HUDEP-2 (cell line): ENCODE data around the gene NRGN.
A peak's percentile ranks its signal among the peaks of the same experiment; 100 is the strongest.
"Not testable (repeated sequence)": the region's sequence is repeated elsewhere in the genome, so short reads cannot be mapped to it uniquely, and the experiment has no call there.

Source experiments
- DNase-seq, 76 experiments: peaks; one replicate each; lab custom pipeline; 2025; ENCODE audit not compliant: unreplicated experiment in 76 of 76; lab: John Stamatoyannopoulos, UW

The NRGN gene

DNA sequence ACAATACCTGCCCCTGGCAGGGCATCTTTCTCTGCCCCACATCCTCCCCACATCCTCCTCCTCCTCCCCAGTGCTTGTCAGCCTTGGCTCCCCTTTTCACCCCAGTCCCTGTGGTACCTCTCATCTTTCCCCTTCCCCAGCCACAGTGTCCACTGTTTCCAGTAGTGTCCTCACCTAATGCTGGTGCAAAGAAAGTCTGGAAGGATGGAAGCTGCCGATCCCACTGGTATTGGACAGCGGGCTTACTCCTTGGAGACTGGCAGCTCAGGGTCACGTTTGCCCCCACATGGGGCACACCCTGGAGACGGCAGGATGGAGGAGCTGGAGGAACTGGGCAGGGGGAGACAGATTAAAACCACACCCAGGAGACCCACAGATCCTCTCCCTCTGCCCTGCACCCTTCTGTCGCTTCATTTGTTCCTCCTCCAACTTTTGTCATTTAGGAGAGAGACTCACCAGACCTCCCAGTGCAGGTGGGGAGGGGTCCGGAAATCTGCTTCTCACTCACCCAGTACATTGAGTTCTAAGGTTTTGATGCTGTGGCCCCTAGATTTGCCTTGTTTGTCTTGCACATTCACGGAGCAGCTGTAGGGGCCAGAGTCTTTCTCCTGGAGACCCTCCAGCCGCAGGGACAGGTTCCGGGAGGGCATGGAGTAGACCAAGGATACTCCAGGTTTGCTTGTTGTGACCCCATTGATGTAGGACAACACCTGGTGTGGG is 16.5 kb downstream of the NRGN start:
- DNase-seq: no peak

DNA sequence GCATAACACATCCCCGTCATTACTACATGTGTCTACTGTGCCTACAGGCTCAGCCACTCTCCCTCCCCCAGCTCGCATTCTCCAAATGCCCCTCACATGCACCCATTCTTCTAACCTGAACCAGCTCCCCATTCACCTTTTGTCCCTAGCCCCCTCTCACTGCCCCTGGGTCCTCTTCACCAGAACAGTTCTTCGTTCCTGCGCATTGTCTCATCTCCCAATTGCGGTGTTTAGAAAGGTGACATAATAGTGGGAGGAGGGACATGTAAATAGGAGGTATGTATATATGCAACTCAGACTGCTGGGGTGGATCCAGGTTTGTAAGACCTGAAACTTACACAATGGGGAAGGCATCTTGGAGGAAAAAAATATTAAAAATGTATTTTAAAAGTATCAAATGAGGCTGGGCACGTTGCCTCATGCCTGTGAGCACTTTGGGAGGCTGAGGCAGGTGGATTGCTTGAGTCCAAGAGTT is 17.0 kb downstream of the NRGN start:
- DNase-seq: no peak

DNA sequence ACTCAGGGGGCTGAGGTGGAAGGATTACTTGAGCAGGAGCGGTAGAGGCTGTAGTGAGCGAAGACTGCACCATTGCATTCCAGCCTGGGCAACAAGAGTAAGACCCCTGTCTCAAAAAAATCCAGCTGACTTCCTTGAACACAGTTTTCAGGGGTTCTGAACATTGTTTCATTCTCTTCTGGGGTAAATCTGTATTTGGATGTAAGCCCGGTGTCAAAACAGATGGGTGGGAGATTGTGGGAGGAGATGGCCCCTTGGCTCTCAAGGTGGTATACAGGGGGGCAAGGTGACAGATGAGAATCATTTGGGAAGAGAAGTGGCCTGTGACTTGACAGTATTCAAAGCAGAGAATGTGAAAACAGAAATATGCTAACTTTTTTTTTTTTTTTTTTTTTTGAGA is 17.6 kb downstream of the NRGN start:
- no peak for DNase-seq

DNA sequence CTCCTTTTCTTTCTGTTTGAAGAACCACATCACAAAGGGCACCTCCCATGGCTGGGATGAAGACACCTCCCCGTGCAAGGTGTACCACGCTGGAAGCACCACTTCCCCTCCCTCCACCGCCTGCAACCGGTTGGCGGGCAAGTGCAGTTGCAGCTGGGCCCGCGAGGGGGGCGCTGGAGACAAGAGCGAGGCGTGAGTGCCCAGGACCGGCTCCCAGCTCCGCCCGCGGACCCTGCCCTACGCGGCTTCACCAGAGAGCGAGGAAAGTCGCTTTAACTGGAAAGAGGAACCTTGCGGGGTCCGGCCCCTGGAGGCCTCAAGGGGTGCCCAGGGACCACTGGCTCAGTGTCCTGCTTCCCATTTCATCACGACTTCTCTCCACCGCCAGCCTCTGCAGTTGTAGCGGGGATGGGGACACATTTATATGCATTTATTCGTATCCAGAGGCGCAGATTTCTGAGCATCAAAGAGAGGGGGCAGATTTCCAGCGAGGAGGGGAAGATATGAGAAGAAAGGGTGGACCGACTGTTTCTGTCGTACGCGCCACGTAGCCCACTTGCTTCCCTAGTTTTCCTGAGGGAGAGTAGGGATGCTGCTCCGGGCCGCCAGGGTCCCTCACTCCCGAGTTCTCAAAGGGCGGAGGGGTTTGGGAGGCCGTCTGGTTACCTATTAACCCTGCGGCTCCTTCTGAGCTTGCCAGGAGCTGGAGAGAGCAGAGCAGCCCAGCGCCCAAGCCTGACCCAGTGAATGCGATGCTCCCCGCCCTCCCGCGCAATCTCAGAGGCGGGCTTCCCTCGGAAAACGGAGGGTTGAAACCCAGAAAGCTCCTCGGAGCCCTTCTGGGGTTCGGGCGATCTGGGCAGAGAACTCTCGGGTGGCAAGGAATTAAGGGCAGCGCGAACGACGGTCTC is 18.9 kb downstream of the NRGN start:
- peak in 63 of 76 experiments; percentile 9 to 73 (median 46) for DNase-seq

DNA sequence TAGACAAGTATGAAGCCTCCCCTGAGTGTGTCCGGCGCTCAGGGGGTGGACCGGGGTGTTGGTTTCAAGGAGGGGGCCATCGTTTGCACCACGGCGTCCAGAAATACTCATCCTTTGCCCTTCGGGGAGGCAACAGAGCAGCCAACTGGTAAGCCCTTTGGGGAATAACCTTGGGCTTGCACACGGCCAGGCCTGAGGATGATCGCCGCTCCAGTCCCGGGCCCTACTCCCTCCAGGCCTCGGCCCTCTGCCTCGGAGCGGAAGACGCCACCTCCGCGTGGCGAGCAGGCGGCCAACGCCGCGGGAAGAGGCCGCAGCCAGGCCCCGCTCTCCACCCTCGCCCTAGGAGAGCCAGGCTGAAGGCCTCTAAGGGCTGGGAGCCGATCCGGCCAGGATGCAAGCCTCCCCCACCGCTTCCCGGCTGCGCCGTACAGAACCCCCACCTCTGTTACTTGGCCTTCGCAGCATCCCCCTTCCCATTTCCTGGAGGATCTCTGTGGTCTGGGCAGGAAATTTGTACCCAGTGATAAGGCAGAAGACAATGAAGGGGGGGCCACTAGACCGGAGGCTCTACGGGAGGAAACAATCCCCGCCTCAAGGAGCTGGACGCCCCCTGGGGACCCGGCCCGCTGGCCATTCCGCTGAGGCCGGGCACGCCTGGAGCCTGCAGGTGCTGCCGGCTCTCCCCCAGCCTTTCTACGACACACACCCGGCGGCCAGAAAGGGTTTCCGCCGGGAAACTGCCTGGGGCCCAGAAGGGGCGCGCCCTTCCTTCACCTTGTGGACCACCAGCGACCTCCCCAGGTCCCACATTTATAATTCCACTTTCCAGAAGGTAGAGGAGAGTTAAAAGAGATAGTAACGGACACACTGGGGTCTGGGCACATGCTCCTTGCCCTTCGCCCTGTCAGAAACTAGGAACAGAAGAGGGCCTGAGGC is 19.8 kb downstream of the NRGN start:
- no peak for DNase-seq

DNA sequence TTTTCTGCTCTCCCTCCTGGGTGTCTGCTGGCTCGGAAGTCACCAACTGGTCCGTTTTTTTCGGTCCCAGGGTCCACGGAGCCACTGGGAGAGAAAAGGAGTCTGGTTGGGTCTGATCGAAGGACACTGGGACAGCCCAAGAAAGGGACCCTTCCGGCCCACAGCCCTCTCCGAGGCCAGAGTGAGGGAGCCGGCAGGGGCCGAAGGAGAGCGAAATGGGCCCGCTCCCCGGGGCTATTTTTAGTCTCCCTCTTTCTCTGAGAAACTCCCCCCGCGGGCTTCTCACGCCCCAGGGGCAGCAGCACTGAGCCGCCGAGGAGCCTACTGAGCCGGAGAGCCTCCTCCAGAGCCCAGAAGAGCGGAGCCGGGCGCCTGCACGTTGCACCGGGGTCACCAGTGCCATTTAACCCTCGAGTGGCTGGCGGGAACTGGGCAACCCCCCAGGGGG is 20.5 kb downstream of the NRGN start:
- no peak for DNase-seq

DNA sequence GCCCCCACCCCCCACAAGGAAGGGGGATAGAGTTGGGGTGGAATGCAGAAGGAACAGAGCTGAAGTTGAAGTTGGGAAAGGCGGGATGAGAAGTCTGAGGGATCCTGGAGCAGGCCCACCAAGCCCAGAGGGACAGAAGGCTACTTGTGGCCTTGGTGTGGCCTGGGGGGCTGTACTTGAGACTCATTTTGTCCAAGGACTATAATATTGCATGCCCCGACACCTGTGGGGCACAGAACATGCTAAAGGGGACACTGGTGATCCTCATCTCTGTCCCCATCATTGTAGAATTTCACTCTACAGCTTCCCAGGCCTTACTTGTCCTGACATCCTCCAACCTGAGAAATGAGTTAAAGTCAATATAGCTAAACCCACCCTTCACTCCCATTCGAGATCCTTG is 21.1 kb downstream of the NRGN start:
- no peak for DNase-seq

DNA sequence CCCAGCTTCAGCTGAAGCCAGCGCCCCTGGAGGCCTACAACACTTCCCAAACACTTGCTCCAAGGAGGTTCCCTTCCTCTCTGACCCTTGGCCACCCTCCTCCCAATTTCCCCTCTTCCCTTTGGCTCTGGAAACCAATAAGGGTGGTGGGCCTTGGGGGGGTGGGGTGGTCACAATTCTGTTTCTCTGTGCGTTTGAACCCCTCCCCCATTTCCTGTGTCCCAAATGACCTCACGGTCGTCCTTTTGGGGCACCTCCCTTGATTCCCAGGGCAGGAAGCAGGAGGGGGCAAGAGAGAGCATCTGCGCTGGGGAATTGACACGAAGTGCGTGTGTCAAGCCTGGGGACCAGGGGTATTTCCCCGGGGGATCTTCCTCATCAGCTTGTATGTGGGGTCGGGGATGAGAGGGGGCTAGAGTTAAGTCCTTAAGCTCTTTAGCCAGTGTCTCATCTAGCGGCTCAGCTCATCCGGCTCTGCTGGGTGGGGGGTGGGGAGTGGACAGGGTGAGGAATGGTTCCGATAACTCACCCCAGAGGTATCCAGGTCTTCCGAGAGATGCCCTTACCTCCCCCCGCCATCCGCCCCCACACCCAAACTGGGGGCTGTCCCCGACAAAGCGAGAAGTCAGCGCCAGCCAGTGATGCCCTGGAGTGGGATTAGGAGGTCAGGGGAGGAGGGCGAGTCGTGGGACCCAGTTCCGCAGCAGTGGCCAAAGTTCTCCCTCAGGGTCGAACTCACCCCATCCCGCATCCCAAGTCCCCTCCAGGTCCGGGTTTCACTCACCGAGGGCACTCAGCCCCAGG is 21.8 kb downstream of the NRGN start:
- DNase-seq: no peak

DNA sequence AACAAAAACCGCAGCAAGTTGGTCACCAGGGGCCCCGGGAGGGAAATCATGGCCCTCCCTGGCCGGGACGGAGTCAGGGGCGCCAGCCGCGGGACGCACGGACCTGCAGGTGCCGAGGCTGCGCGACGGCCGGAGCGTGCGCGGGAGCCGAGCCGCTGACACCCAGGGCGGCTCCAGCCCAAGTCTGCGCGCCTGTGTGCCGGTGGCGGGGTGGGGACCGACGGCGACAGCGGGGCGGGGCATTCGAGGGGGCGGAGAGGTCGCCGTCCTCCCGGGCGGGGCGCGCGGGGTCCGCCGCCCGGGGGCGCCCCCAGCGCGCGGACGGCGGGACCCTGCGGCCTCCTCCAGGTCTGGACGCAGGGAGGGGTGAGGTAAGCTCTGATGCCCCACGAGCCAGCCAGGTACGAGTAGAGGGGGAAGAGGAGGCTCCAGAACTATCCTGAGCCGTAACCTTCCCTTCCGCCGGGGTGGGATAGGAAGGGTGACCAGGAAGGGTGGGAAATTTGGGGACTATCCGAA is 22.4 kb downstream of the NRGN start, which contains the start of gene ESAM:
Gene ESAM, minus strand, starts transcription at position 186 of the 519 bp plus-strand sequence. Its CDS starts 136 bp downstream, at position 50.
- peak in 53 of 76 experiments; percentile 2 to 64 (median 39) for DNase-seq

DNA sequence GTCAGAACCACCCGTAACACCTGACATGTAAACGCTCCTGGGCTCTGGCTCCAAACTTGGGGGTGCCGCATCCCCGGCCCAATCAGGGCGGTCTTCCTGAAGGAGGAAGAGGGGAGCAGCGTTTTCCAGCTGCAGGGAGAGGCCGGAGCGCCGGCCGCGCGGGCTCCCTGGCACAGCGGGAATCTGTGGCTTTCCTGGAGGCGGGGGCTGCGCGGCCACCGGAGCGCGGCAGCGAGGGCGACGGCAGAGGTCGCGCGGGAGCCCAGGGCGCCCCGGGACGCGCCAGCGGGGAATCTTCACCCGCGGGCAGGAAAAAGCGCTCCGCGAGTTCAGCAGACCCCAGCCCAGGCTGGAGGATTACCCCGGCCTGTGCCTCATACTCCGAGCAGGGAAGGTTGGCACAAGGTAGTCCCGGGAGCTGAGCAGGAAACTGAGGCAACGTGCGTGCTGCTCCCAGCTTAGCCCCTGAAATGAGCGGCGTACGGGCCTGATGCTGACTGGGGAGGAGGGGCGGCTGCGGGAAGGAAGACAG is 22.9 kb downstream of the NRGN start:
- DNase-seq: peak in 1 of 76 experiments; percentile 32

DNA sequence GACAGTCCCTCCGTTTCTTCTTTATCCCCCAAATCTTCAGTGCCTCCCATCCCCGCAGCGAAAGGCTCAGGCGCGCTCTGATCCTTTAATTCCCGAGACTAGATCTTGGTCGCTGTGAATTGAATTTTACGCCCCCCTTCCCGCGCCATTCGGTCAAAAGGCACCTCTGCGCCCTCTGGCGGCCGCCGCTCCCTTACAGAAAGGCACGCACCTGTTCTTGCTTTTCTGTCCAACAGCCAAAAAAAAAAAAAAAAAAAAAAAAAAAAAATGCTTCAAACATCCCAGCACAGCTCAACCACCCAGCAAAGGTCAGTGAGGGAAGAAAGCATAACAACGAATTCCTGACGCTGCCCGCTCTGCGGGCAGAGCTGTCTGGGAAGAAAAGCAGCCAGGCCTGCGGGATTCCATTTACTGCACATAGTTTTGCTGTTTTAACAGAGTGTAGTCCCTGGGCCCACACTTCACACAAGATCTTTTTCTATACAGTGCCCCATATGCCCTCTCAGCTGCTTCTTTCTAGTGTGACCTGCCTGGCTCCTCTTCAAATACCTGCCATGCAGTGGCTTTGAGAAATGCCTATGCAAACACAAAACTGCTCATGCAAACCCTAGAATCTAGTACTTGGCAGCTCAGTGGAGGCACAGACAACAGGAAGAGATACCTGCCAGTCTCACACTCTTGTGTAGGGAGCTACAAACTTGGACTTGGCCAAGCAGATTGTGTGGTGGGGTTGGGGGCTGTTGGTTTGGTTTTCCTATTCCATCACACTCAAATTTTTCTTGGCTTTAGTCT is 23.6 kb downstream of the NRGN start:
- DNase-seq: peak in 64 of 76 experiments; percentile 5 to 77 (median 54)

DNA sequence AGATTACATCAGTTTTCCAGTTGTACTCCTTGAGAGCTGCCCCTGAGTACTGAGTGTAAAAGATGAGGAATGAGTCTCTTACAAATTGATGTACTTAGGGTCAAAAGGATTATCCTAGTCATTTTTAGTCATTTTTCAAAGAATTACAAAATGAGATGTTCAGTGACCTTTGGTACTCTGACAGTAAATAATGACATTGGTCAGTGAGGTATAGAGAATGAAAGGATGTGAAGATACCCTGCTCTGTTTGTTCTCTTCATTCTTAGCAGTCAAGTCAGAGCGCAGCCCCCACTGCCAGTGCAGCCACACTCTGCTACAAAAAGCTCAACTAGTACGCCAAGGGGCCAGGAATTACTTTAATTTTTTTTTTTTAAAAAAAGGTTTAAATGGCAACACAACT is 26.4 kb downstream of the NRGN start:
- no peak for DNase-seq

DNA sequence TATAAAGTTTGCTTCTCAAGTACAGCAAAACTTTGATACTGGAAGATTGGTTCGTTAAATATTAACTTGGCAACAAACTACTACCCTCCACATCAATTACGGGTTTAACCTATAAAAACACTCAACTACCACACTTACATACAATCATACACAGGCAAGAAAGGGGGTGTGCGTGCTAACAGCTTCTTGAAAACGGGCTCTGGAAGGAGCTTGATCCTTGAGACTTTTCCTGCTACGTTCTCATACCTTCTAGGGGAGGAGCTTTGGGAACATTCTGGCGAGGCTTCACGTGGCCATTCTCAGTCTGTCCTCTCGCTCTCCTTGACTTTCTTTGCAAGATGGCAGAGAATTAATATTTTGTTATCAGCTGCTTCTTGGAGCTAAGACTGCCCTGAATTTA is 29.2 kb downstream of the NRGN start:
- DNase-seq: no peak

DNA sequence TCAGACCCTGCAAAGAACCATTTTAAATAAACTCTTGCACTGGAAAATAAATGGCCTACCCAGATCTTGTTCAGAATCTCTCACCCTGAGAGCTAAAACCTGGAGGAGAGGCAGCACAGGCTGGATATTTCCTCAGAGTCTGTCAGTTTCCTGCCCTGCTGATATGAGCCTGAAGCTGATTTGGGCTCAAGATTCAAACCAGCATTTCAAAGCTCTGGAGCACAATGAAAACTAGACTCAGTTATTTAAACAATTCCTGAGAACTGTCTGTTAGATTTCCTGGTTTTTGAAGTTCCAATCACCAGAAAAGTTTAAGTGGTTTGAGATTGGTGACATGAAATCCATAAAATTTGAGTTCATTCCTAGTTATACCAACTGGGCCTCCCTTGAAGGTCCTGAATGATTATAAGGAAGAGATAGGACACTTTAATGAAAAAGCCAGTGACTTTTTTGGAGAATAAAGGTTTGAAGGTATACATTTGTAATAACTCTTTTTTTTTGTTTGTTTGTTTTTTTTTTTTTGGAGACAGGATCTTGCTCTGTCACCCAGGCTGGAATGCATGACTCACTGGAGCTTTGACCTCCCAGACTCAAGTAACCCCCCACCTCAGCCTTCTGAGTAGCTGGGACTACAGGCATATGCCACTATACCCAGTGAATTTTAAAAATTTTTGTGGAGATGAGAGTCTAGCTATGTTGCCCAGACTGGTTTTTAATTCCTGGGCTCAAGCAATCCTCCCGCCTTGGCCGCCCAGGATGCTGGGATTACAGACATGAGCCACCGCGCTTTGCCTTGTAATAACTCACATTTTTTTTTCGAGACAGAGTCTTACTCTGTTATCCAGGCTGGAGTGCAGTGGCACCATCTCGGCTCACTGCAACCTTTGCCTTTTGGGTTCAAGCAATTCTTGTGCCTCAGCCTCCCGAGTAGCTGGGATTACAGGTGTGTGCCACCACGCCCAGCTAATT is 30.3 kb downstream of the NRGN start:
- no peak for DNase-seq

DNA sequence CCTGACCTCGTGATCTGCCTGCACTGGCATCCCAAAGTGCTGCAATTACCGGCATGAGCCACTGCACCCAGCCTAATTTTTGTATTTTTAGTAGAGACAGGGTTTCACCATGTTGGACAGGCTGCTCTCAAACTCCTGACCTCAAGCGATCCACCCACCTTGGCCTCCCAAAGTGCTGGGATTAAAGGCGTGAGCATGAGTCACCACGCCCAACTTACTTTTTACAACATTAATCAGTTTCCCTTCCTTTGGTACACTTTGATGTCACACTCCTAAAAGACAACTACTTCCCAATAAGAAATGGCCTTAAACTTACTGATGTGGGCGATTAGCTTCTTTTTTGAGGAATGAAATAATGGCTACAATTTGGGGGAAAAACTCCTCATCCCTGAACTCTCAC is 31.2 kb downstream of the NRGN start:
- not testable (repeated sequence) for DNase-seq

DNA sequence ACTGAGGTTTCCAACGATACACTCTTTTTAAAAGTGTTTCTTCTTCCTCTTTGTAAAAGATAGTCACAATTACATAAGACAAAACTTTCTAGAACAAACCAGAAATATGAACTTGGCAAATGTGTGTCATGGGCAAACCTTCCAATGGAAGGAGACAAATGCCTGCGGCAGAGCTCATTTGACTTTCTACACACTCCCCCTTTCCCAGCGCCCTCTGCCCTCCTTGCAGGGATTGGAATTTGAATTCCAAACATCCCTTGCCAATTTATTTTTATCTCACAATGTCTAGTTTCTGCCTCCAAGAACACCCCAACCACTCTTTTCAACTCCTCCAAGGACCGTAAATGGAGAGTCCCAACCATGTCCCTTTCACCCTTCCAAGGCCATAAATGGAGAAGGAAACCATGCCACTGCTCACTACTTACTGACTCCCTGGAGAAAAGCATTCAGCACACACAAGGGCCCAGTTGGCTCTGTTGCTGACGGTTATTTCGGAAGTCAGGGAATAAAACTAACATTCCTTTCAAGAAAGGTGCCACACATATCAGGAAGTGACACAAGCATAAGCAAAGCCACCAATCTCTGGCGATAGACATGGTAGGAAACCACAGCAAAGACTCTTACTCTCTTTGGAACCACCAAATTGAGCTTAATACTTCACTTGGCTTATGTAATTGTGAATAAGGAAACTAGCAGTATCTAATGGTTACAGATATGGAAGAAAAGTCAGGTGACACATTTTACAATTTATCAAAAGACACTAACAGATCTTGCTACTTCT is 37.3 kb downstream of the NRGN start:
- DNase-seq: no peak
